ENCODE results near the gene NANOS1. TPM values are rescaled to one million over a fixed set of nuclear protein-coding genes. Genes with fewer than 3 reads are reported as not detected.
A peak's percentile ranks its signal among the peaks of the same experiment; 100 is the strongest.
"Not testable (repeated sequence)": the region's sequence is repeated elsewhere in the genome, so short reads cannot be mapped to it uniquely, and the experiment has no call there.

NANOS1 gene
- total RNA-seq, 4 donors from 2014 or later: 1.6 to 18.5 (median 12.2) TPM

DNA sequence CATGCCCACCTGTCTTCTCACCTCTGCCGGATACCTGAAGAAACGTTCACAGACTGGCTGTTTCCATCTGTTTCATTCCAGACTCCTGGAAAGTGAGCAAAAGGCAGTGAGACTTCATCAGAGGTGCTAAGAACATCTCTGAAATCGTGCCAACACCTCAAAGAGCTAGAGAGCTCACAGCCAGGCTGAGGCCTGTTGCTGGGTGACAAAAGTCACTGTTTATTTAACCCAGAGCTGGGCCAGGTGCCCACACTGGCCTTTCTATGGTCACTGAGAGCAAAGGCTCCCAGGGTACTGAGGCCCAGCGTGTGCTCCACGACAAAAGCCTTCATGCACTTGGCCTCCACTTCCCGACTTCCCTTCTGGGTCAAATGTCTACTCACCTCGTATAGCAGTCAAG lies 3.7 kb upstream of the NANOS1 start:
- no peak for ATAC-seq (ENCODE audit: low FRiP score)
- DNase-seq (ENCODE audit: low spot score): no peak
- TF ChIP-seq, protein P1, sequence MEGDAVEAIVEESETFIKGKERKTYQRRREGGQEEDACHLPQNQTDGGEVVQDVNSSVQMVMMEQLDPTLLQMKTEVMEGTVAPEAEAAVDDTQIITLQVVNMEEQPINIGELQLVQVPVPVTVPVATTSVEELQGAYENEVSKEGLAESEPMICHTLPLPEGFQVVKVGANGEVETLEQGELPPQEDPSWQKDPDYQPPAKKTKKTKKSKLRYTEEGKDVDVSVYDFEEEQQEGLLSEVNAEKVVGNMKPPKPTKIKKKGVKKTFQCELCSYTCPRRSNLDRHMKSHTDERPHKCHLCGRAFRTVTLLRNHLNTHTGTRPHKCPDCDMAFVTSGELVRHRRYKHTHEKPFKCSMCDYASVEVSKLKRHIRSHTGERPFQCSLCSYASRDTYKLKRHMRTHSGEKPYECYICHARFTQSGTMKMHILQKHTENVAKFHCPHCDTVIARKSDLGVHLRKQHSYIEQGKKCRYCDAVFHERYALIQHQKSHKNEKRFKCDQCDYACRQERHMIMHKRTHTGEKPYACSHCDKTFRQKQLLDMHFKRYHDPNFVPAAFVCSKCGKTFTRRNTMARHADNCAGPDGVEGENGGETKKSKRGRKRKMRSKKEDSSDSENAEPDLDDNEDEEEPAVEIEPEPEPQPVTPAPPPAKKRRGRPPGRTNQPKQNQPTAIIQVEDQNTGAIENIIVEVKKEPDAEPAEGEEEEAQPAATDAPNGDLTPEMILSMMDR (IDR thresholded peaks at IDR 0.05): no peak

DNA sequence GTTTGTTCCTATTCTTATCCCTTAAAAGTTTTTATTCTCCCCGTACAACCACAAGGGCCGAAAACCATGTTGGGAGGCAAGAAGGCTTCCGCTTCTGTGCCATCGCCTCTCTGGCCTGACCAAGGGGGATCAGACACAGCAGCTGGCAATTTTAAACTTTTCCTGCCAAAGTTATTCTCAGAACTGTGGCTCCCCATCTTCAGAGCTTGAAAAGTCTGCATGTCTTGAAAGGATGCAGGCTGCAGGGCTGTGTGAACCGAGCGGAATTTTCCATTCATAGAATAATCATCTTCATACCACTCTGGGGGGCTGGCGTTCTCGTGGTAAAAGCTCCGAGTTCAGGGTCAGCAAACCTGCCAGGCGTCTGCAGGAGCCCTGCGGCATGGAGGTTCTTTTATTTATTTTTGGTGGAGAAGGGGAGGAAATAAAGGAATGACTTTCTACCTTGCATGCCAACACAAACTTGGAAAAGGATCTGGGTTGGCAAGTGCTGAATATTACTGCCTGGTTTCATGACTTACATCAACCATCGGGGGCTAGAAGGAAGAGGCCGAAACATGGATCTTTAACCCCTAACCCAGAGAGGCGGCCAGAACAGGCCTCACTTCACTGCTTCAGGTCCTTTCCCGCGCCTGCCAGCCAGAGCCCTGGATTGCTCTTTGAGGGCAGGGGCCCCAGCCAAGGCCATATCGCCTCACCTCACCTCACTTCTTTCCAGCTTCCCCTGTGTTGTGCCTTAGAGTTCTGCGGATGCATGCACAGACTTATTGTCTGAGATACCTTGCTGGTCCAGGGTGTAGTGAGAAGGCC lies 3.0 kb upstream of the NANOS1 start:
- ATAC-seq (ENCODE audit: low FRiP score): no peak

DNA sequence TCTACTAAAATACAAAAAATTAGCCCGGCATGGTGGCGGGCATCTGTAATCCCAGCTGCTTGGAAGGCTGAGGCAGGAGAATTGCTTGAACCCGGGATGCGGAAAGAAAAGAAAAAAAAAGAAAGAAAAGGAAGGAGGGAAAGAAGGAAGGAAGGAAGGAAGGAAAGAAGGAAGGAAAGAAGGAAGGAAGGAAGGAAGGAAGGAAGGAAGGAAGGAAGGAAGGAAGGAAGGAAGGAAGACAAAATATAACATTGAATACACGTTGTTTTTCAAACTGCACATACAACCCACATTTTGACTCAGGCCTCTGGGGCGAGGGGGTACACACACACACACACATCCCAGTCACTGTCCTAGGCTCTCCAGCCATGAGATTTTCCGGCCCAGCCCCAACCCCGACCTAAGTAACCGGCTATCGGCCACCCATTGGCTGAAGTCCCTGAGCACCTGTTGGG lies 1.0 kb upstream of the NANOS1 start:
- not testable (repeated sequence) for ATAC-seq (ENCODE audit: low FRiP score); DNase-seq (ENCODE audit: low spot score)

More for the DNA sequence above, 3.0 kb upstream of the NANOS1 start:
- TF ChIP-seq, protein P1 (IDR thresholded peaks at IDR 0.05): no peak
- no peak for DNase-seq (ENCODE audit: low spot score)

DNA sequence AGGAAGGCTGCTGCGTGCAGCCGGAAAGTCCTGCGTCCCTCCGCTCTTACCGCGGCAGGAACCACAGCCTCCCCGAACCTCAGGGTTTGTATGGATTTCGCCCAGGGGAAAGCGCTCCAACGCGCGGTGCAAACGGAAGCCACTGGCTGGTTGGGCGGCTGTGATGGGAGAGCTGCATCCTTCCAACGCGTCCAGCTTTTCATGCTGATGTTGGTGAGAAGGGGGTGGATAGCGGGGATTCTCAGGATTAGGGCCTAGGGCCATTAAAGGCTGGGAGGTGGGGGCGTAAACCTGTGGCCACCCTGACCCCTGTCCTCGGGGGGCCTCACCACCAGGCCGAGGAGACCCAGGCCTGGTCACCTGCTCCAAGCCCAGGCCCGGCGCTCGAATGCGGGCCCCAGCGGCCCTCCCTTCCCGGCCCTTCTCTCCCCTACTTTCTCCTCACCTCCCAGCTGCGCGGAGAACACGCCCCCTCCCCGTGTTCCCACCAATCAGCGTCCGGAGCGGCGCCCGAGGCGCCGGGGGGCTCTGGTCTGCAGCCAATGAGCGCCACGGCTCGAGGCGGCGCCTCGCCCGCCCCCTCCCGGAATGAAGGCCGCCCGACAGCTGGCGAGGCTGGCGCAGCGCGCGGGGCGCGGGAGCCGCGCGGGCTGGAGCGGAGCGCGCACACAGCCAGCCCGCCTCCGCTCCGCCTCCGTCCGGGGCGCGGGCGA lies 458 bp upstream of the NANOS1 start:
- ATAC-seq (ENCODE audit: low FRiP score): peak; percentile 82
- TF ChIP-seq, protein P1 (IDR thresholded peaks at IDR 0.05): no peak
- no peak for DNase-seq (ENCODE audit: low spot score)

DNA sequence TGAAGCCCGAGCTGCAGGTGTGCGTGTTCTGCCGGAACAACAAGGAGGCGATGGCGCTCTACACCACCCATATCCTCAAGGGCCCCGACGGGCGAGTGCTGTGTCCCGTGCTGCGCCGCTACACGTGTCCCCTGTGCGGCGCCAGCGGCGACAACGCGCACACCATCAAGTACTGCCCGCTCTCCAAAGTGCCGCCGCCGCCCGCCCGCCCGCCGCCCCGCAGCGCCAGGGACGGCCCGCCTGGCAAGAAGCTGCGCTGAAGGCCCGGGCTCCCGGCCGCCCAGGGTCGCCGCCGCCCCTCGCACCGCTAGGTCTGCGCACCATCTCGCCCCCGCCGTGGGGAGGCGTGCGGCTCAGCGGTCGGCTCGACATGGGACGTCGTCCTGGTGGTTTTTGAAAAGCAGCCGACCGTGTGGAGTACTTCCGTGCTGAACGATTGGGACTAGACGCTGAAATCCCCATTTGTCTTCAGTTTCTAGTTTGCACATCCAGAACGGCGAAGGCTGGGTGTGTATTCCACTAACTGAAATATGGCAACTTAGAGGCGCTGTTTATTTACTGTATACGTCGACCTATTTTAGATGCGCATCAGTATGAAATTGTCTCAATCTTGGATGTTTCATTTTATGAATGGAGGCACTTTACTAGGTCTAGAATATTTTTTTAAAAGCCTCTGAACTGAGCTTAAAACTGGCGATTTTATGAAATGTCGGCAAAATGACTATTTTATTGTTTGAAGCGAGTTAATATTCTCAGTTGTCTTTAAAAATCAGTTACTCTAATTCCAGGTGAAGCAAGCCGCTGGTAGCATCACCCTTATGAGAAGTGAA lies 1.1 kb downstream of the NANOS1 start:
- TF ChIP-seq, protein P1 (IDR thresholded peaks at IDR 0.05): no peak
- DNase-seq (ENCODE audit: low spot score) (no peak), ATAC-seq (ENCODE audit: low FRiP score) (peak; percentile 18)

DNA sequence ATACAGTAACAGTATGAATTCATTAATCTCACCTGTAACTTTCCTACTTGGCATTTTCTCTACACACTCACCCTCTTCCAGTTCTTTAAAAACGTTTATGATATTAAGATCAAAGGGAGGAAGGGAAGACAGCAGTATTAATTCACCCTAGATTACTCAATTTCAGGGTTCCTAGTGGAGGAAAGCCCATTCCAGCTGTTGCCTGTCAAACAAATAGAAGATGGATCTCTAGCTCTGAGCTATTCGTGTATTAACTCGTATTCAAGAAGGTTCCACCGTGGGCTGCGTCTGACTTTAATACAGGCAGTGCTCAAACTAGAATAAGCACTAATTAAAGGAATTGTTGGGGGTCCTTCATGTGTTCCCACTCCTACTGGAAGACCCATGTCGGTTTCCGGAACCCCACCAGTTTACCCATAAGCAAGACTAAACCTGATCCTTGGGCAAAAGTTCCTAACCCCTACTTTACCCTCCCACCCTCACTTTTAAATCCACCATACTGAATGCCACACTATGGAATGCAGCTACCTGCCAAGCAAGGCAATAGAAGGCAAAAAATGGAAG lies 2.1 kb downstream of the NANOS1 start:
- ATAC-seq (ENCODE audit: low FRiP score) (no peak), DNase-seq (ENCODE audit: low spot score) (no peak)
- TF ChIP-seq, protein P1 (IDR thresholded peaks at IDR 0.05): no peak

DNA sequence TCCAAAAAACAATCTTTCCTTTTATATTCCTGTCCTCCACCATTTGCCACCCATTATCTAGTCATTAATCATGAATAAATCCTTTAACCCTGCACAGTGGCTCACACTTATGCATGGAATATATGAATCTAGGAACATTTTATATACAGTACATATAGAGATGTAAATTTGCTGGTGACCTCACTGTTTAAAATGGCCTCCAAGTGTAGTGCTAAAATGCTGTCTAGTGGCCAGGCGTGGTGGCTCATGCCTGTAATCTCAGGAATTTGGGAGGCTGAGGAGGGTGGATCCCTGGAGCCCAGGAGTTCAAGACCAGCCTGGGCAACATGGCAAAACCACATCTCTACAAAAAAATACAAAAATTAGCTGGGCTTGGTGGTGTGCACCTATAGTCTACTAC lies 9.6 kb downstream of the NANOS1 start:
- ATAC-seq (ENCODE audit: low FRiP score) (no peak), DNase-seq (ENCODE audit: low spot score) (no peak)
- TF ChIP-seq, protein P1 (IDR thresholded peaks at IDR 0.05): no peak
